Adrenal gland (tissue), 12 donors: ENCODE results near the gene WDR20. TPM values are rescaled to one million over a fixed set of nuclear protein-coding genes. Genes with fewer than 3 reads are reported as not detected.
"Not testable (repeated sequence)": the region's sequence is repeated elsewhere in the genome, so short reads cannot be mapped to it uniquely, and the experiment has no call there.

ENCODE experiments used
- DNase-seq, 7 donors: peaks; one replicate each; pipeline ENCODE4 v3.0.0-alpha.2; 2019 to 2020
- H3K27ac ChIP-seq, 5 donors: fragments of 200-600 bp; sonication (generic) in 4 of 5; 1 replicate in 3 of 5; 2 replicates in 2 of 5; pipeline versions ENCODE4 v1.5.1 to v1.8.0; 2016 to 2020; ENCODE audit warnings: mild to moderate bottlenecking in 1 of 5
- H3K27me3 ChIP-seq: fragments of 200-600 bp; 2 replicates; pipeline ENCODE4 v1.8.0; 2021
- H3K36me3 ChIP-seq, 2 donors: fragments of 200-600 bp; replicated peaks in 1 of 2; 1 replicate in 1 of 2; 2 replicates in 1 of 2; pipeline versions ENCODE4 v1.5.1 to v1.8.0; 2018 to 2022
- H3K4me1 ChIP-seq, 2 donors: fragments of 200-600 bp; replicated peaks in 1 of 2; 1 replicate in 1 of 2; 2 replicates in 1 of 2; pipeline versions ENCODE4 v1.5.1 to v1.8.0; 2018 to 2021
- H3K4me3 ChIP-seq, 4 donors: fragments of 200-600 bp; sonication (generic) in 3 of 4; one replicate each; pipeline ENCODE4 v1.5.1; 2016 to 2018
- H3K9me3 ChIP-seq, 3 donors: fragments of 200-600 bp; sonication (generic) in 1 of 3; replicated peaks in 1 of 3; 1 replicate in 2 of 3; 2 replicates in 1 of 3; pipeline versions ENCODE4 v1.5.1 to v1.8.0; 2016 to 2021
- CTCF ChIP-seq, 6 experiments: fragments of 450-650 bp in 4 of 6; fragments of 200-600 bp in 2 of 6; sonication (generic) in 1 of 6; IDR thresholded peaks; 1 replicate in 5 of 6; 2 replicates in 1 of 6; pipeline versions ENCODE4 v1.5.1 to v1.8.0; 2016 to 2021; ENCODE audit warnings: antibody characterized with exemption in 6 of 6, mild to moderate bottlenecking in 2 of 6, moderate library complexity in 1 of 6
- POLR2A ChIP-seq, 2 donors: fragments of 450-650 bp; IDR thresholded peaks; one replicate each; pipeline ENCODE4 v1.6.1; 2017; ENCODE audit warnings: antibody characterized with exemption in 2 of 2, mild to moderate bottlenecking in 2 of 2, moderate library complexity in 1 of 2
- WGBS, 4 donors: extraction: QIAGEN DNeasy Blood & Tissue Kit in 2 of 4; methylation state at CpG; one replicate each; pipeline versions ENCODE4 v1.1.5 to v1.1.7; 2013 to 2017; 5-methylcytosine and 5-hydroxymethylcytosine counted together
- intact Hi-C, 2 donors: fragments of 100-400 bp; cut with DNase I; formaldehyde crosslinking; loops; one replicate each; pipeline versions ENCODE4 v1.14.1 to v1.15.0; 2022 to 2023
- polyA plus RNA-seq, 3 donors: library from polyadenylated mRNA; stranded (reverse); fragments of 200-250 nt in 2 of 3; fragments of 350-450 nt in 1 of 3; fragmentation: Illumina TruSeq in 1 of 3; extraction: RNeasy Lipid Tissue Mini Kit (QIAGEN cat#74804) in 1 of 3; gene quantifications; one replicate each; pipeline ENCODE4 v1.2.3, GENCODE V29; 2013 to 2014
- total RNA-seq, 9 donors: library from RNA; depleted of rRNA in 4 of 9; stranded (reverse); fragments of >200 nt in 4 of 9; fragments of 120-200 nt in 1 of 9; fragmentation: NEBNext Ultra II Directional in 1 of 9; extraction: Animal tissue kit (Norgen Biotek cat#: 25700) in 1 of 9; gene quantifications; one replicate each; pipeline versions ENCODE4 v1.1.0 to v1.2.4, GENCODE V29; 2013 to 2023
- donor health status: healthy with polysubstance abuse.
- donor health status: Bipolar disorder and iron deficiency.
- donor health status: DM: yes; HTN: yes; CAD: no.
- donor health status: DM: no; HTN: no; CAD: no.
- donor health status: DM: no; HTN: no; CAD: no.
- donor health status: DM: yes; HTN: yes; CAD: no.

Gene WDR20
- total and polyA plus RNA-seq, 12 donors = 13.1 to 55.9 (median 38.3) TPM

GRCh38 chr14:102124419-102124818 is 15.3 kb upstream of the WDR20 start:
- H3K4me3 ChIP-seq = no peak overlapping the region
- no peaks in the 10 kb centered on the region for H3K27me3 ChIP-seq
- no peak for DNase-seq
- intact Hi-C loops = no loop called here
- TF ChIP-seq CTCF (IDR thresholded peaks at IDR 0.05) (no peak), POLR2A (IDR thresholded peaks at IDR 0.05) (no peak)
- H3K9me3 ChIP-seq = no peaks in the 10 kb centered on the region
- H3K4me1 ChIP-seq = peaks cover 5 to 6% of the 10 kb centered on the region in 2 donors
- H3K36me3 ChIP-seq = no peaks in the 10 kb centered on the region
- H3K27ac ChIP-seq = no peak overlapping the region

- no peaks in the 10 kb centered on the region for H3K9me3 ChIP-seq
- no peak overlapping the region for H3K27ac ChIP-seq
- 88 to 91% (median 89%) methylated on average over 5 of the region's 5 CpGs for WGBS, 4 donors
- intact Hi-C loops = no loop called here
- H3K36me3 ChIP-seq = no peaks in the 10 kb centered on the region
- peaks cover 5 to 6% of the 10 kb centered on the region in 2 donors for H3K4me1 ChIP-seq
- no peak overlapping the region for H3K4me3 ChIP-seq
- no peaks in the 10 kb centered on the region for H3K27me3 ChIP-seq
- no peak for DNase-seq
- TF ChIP-seq POLR2A (IDR thresholded peaks at IDR 0.05) (no peak), CTCF (IDR thresholded peaks at IDR 0.05) (no peak)
These were observed 14.2 kb upstream of the WDR20 start for GRCh38 chr14:102125546-102125945.

- DNase-seq = no peak
- intact Hi-C loops = no loop called here
- Histone ChIP-seq H3K4me1 (peaks cover 5 to 6% of the 10 kb centered on the region in 2 donors), H3K4me3 (no peak overlapping the region), H3K27ac (no peak overlapping the region), H3K36me3 (no peaks in the 10 kb centered on the region), H3K9me3 (no peaks in the 10 kb centered on the region), H3K27me3 (no peaks in the 10 kb centered on the region)
- 71 to 81% (median 79%) methylated on average over 5 of the region's 5 CpGs for WGBS, 4 donors
- no peak for TF ChIP-seq CTCF (IDR thresholded peaks at IDR 0.05)
- TF ChIP-seq POLR2A (IDR thresholded peaks at IDR 0.05) = no peak
These were observed 12.8 kb upstream of the WDR20 start for GRCh38 chr14:102126807-102127455.

GRCh38 chr14:102131741-102132140 is 8.0 kb upstream of the WDR20 start:
- no peaks in the 10 kb centered on the region for H3K36me3 ChIP-seq
- TF ChIP-seq CTCF (IDR thresholded peaks at IDR 0.05) (no peak), POLR2A (IDR thresholded peaks at IDR 0.05) (no peak)
- WGBS, 4 donors = 76 to 80% (median 78%) methylated on average over 6 of the region's 6 CpGs

GRCh38 chr14:102134021-102134420 is 5.7 kb upstream of the WDR20 start:
- DNase-seq, H3K9me3 ChIP-seq, H3K4me1 ChIP-seq, H3K27ac ChIP-seq, intact Hi-C loops, H3K4me3 ChIP-seq, H3K36me3 ChIP-seq, H3K27me3 ChIP-seq: not testable (repeated sequence)
- 90 to 95% (median 91%) methylated on average over 9 of the region's 9 CpGs for WGBS, 4 donors

More at GRCh38 chr14:102131741-102132140, 8.0 kb upstream of the WDR20 start:
- Histone ChIP-seq H3K4me3 (no peak overlapping the region), H3K27ac (no peak overlapping the region), H3K9me3 (no peaks in the 10 kb centered on the region), H3K4me1 (peaks cover 4 to 6% of the 10 kb centered on the region in 2 donors), H3K27me3 (no peaks in the 10 kb centered on the region)
- intact Hi-C loops = no loop called here
- DNase-seq = no peak

- 92 to 95% (median 94%) methylated on average over 8 to 10 of the region's 10 CpGs for WGBS, 4 donors
- intact Hi-C loops, H3K36me3 ChIP-seq: not testable (repeated sequence)
These were observed 5.0 kb upstream of the WDR20 start for GRCh38 chr14:102134719-102135118.

GRCh38 chr14:102135456-102135855 is 4.2 kb upstream of the WDR20 start:
- peaks cover 0 to 11% of the 10 kb centered on the region in 2 donors for H3K4me1 ChIP-seq
- H3K9me3 ChIP-seq, H3K36me3 ChIP-seq, H3K27ac ChIP-seq, intact Hi-C loops, DNase-seq, H3K4me3 ChIP-seq, H3K27me3 ChIP-seq: not testable (repeated sequence)
- WGBS, 4 donors = 94 to 98% (median 96%) methylated on average over 10 to 30 of the region's 30 CpGs

More at GRCh38 chr14:102134719-102135118, 5.0 kb upstream of the WDR20 start:
- DNase-seq, H3K27ac ChIP-seq, H3K9me3 ChIP-seq, H3K4me3 ChIP-seq, H3K27me3 ChIP-seq: not testable (repeated sequence)
- H3K4me1 ChIP-seq = peaks cover 0 to 11% of the 10 kb centered on the region in 2 donors
